Inflammatory macrophage treated with lipopolysaccharide for 1 hour (primary cell): Measurements from ENCODE around the gene KNDC1.
A peak's percentile ranks its signal among the peaks of the same experiment; 100 is the strongest.

Experiments
- DNase-seq, 2 donors: peaks; one replicate each; pipeline ENCODE4 v3.0.0-alpha.2; 2020 to 2022

The KNDC1 gene

GRCh38 chr10:133227256-133227655 is 67.2 kb downstream of the KNDC1 start:
- no peak for DNase-seq

DNA sequence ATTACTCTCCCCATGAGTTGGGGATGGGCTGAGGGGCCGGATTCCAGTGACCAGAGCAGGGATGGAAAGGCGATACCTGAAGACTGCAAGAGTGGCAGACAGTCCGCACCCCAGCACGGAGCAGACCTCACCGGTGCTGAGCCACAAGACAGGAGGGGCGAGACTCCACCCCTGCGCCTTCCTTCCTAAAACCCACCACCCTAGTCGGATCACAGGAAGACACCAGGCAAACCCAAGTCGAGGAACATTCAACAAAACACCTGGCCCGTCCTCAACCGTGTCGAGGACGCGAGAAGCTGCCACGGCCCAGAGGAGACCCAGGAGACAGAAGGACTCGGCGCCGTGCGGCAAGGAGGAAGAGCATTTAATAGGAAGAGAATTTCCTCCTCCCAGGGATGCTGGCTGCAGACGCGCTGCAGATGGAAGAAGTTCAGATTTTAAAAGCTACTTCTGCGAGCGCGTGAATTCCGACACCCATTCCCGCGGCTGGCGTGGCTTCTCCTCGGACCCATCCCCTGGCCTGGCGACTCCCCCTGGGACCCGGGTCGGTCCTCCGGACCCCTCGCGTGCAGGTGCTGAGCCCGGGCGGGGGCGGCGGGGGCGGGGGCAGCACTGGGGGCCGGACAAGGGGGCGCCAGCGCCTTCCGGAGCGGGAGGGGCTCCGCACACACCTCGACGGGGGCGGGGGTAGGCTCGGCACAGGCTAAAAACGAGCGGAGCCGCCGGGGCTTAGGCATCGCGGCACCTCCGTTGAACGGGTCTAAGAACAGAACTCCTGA is 69.4 kb downstream of the KNDC1 start:
- DNase-seq, result no peak

DNA sequence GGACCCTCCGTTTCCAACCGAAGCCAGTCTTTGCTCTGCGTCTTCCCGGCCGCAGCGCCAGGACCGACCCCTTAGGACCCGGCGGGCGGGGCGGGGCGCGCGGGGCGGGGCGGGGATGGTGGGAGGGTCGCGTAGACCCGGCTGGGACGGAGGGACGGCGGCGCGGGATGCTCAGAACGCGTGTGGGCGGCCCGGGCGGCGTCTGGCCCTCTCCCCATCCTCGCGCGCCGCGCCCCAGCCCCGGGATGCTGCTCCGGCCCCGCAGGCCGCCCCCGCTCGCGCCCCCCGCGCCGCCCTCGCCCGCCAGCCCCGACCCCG is 70.0 kb downstream of the KNDC1 start, which contains the start of gene UTF1:
UTF1 (plus strand) TSS at position 174 of the 318 bp plus-strand sequence; CDS start at position 246, 72 bp downstream.
- no peak for DNase-seq

DNA sequence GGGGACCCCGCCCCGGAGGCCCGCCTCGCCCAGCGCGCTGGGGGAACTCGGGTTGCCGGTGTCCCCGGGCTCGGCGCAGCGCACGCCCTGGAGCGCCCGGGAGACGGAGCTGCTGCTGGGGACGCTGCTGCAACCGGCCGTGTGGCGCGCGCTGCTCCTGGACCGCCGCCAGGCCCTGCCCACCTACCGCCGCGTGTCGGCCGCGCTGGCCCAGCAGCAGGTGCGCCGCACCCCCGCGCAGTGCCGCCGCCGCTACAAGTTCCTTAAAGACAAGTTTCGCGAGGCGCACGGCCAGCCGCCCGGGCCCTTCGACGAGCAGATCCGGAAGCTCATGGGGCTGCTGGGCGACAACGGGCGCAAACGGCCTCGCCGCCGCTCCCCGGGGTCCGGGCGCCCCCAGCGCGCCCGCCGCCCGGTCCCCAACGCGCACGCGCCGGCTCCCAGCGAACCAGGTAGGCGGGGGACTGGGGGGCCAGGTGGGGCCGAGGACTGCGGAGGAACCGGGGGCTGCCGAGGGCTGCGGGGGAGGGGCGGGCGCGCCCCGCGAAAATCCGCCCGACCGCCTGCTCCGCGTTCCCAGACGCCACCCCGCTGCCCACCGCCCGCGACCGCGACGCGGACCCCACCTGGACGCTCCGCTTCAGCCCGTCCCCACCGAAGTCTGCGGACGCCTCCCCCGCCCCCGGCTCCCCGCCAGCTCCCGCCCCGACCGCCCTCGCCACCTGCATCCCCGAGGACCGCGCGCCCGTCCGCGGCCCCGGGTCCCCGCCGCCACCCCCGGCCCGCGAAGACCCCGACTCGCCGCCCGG is 70.6 kb downstream of the KNDC1 start:
- peak; percentile 19 to 49 for DNase-seq

GRCh38 chr10:133231244-133231945 is 71.4 kb downstream of the KNDC1 start:
- no peak for DNase-seq

- no peak for DNase-seq
Observed at GRCh38 chr10:133231946-133232574, 72.0 kb downstream of the KNDC1 start.

DNA sequence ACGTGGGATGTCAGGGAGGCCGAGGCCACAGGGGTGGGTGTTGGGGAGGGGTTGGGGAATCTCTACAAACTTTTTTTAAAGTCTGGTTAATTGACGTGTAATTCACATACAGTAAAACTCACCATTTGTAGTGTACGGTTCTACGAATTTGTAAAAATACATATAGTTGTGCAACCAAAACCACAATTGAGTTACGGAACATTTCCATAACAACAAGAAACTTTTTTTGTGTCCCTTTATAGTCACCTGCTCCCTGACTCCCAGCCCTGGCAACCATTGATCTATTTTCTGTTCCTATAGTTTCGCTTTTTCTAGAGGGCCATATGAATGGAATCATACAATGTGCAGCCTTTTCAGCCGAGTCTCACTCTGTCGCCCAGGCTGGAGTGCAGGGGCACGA is 74.8 kb downstream of the KNDC1 start:
- DNase-seq, result peak in 1 of 2 donors; percentile 47

DNA sequence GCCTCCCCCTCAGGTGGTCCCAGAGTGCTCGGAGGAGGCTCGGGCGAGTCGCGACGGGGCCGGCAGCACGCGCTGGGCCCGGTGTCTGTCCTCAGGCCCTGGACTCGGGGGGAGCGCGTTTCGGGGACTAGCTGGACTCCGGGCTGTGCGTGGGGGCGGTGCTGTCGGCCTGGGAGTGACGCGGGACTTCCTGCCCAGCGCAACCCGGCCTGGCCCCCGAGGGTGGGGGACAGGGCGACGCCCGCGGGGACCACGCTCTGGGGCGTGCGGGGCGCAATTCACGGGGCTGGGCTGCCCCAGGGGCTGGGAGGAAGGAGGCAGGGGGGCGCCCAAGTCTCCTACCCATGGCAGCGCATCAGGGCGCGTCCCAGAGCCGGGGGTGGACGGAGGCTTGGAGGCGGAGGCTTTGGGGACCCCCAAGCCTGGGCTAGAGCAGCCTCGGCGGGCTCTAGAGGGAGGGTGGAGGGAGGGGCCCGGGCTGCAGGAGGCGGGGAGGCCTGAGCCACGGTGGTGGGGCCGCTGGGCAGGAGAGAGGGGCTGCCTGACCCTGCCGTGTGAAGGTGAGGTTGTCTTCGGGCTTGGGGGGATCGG is 75.3 kb downstream of the KNDC1 start:
- no peak for DNase-seq

- DNase-seq, result peak; percentile 19 to 50
Observed at GRCh38 chr10:133235932-133236331, 75.9 kb downstream of the KNDC1 start.

DNA sequence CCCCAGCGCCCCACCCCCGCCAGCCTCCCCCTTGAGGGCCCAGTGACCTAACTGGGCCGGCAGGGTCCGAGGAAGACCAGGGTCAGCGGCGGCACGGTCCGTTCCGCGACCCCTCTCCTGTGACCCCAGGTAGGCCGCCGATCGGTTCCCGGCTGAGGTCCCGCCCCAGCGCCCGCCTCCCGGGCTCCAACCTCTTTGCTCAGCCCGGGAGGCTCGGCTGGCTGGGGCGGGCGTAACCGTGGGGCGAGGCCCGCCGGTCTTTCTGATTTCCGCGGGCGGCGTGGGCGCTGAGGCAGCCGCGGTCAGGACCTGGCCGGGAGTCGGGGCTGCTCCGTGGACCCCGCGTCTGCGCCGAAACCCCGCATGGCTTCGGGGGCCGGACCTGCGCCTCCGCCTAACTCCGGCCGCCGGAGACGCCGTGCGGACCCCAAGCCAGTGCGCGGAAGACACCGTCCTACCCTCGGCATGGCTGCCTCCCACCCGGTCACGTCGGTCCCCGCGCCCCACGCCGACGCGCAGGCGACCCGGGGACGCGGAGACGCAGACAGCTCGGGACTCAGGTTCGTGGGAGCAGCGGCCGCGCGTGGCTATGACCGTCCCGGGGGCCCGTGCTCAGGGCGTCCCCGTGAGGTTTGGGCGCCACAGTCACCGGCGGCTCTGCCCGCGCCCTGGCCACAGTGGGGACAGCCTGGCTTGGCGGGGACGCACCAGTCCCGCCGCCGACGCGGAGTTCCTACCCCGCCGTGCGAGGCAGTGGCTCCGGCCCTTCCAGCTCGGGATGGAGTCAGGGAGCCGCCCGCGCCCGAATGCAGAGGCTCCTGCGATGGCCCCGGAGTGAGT is 76.6 kb downstream of the KNDC1 start:
- DNase-seq, result no peak

DNA sequence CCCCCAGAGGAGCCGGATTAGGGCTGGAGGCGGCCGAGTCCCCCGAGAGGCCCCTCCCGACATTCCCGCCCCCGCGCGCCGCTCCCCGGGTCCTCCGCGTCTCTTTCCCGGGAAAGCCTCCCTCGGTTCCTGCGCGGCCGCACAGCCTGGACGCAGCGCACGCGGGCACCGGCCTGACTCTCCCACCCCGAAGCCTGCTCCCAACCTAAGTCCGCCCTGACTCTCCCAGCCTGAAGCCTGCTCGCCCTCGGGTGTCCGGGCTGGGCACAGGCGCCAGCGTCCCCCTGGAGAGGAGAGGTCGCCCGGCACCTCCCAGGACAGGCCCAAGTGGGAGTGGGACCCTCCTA is 77.2 kb downstream of the KNDC1 start:
- no peak for DNase-seq

DNA sequence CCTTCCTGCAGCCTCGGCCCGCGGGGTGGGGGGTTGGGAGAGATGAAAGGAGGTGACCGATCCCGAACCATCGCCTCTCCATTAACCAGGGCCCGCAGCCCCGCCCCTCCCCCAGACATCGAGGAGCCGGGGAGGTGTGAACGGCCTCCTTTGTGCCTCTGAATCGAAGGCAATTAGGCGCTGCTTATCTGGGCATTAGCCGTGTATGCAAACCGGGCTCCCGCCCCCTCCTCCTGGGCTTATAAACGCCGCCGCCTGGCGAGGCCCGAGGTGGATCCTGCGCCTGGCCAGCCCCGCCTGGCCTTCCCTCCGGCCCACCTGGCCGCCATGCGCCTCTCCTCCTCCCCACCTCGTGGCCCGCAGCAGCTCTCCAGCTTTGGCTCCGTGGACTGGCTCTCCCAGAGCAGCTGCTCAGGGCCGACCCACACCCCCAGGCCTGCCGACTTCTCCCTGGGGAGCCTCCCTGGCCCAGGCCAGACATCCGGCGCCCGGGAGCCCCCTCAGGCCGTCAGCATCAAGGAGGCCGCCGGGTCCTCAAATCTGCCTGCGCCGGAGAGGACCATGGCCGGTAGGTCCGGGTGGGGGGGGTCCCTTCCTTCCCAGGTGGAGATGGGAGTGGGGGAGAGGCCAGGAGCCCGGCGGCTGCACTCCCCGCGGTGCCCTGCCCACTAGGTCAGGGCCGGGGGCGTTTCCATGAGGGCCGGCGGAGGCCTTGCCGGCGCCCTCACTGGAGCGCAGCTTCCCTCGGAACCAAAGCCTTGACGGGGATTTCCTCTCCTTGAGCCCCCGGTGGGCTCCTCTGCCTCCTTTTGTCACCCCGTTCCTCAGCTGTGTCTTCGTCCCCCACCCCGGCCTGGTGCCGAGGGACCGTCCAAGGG is 77.8 kb downstream of the KNDC1 start, which contains the start of gene VENTX:
VENTX (plus strand) TSS at position 268 of the 878 bp plus-strand sequence; CDS start at position 328, 60 bp downstream.
- DNase-seq, result no peak

DNA sequence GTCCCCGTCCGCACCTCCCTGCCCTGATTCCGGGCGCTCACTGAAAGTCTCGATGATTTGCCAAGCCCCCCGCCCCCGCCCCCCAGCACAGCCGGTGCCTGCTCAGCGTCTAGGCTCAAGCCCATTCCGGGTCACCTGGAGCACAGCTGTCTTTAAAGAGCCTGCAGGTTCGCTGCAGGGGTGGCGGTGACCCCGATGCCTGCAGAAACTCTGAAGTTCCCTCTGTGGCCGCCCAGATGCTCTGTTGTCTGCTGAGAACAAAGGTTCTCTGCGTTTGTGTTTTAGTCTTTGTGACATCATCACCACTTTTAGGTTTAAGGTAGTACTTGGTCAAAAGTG is 78.4 kb downstream of the KNDC1 start:
- DNase-seq, result no peak

GRCh38 chr10:133239990-133240389 is 80.0 kb downstream of the KNDC1 start:
- no peak for DNase-seq

- DNase-seq, result no peak
Observed at GRCh38 chr10:133241501-133242205, 81.6 kb downstream of the KNDC1 start.

GRCh38 chr10:133242611-133243356 is 82.8 kb downstream of the KNDC1 start:
- DNase-seq, result no peak

DNA sequence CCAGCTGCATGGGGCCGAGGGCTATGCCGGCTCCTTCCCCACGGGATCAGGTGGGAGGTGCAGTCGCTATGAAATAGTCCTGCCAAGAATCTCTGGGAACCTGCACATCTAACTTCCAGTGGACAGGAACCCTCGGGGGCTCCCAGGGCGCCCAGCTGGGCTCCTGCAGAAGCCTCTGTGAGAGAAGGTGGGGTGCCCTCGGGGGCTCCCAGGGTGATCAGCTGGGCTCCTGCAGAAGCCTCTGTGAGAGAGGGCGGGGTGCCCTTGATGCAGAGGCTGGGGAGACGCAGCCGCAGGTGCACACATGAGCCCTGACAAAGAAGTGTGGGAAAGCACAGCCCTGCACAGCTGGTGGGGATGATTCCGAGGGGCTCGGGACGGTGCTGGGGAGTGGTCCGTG is 83.6 kb downstream of the KNDC1 start:
- no peak for DNase-seq

DNA sequence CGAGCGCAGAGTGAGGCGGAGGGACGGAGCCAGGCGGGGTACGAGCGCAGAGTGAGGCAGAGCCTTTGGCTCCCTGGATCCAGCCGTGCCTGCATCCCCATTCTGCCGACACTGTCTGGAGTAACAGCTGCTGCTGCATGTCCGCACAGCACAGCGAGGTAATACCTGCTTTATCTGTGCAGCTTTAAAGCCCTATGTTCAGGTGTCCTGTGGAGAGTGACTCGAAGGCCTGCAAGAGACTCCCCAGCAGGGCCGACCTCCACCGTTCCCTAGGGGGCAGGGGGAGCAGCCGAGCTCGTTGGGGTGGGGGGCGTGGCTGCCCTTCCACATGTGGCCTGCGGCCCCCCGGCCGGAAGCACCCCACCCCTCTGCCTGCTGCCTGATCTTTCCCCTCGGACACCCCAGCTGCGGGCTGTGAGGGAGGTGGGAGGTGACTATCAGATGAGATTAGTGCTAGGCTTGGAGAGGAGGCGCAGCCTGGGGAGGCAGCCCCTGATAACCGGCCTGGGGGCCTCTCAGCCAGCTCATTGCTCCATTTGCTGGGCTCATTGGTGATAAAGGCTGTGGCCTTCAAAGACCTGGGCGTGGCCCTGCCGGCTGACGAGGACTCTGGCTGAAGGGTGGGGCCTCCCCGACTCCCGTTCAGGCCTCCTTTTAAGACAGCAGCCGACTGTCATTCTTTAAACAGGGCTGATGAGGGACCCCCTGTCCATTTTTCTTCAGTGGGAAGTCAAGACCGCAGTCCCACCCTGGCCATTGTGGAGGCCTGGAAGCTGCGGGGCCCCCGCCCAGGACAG is 85.6 kb downstream of the KNDC1 start:
- no peak for DNase-seq

GRCh38 chr10:133246236-133246626 is 86.2 kb downstream of the KNDC1 start:
- no peak for DNase-seq
